Left lobe of liver (tissue), 2 donors: ENCODE results near the gene PDIA5. TPM values are rescaled to one million over a fixed set of nuclear protein-coding genes. Genes with fewer than 3 reads are reported as not detected.
A peak's percentile ranks its signal among the peaks of the same experiment; 100 is the strongest.
"Not testable (repeated sequence)": the region's sequence is repeated elsewhere in the genome, so short reads cannot be mapped to it uniquely, and the experiment has no call there.

Experiments
- ATAC-seq: fragments of 200-7000 bp; cut with Tn5 transposase; one replicate; pipeline ENCODE4 v1.9.1; 2020; ENCODE audit warnings: mild to moderate bottlenecking, moderate library complexity
- DNase-seq: peaks from one replicate; pipeline ENCODE4 v3.0.0-alpha.2; 2020; ENCODE audit warnings: low spot score
- total RNA-seq: library from RNA; stranded (reverse); gene quantifications from one replicate; pipeline ENCODE4 v1.2.1, GENCODE V29; 2021
- donor health status: DM: no; HTN: no; CAD: no; lungs with moderate emphysema.
- donor health status: DM: no; HTN: yes; CAD: no.

Gene PDIA5
- total RNA-seq, 1 donor from 2014 or later = 55.0 TPM

- no peak for ATAC-seq
- no peak for DNase-seq
These were observed 73.7 kb downstream of the PDIA5 start for GRCh38 chr3:123140550-123140949.

DNA sequence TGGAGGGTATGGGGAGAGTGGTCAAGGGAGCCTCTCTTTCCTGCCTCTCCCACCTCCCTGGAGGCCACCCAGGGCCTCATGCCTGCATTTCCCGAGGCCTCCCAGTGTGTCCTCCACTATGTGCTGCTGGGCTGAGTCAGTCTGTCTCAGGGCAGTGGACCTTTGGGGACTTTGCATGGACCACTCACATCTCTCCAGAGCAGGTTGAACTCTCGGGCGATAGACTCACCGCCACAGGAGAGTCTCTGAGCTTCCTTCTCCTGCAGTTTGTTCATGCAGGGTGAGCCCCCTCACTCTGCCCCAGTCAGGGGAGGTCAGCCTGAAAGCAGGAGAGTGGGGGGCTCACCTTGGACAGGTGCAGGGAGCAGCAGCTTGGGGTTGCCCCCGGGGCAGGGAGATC, 74.5 kb downstream of the PDIA5 start:
- ATAC-seq = no peak
- DNase-seq = no peak

- peak; percentile 86 for ATAC-seq
- peak; percentile 64 for DNase-seq
These were observed 77.0 kb downstream of the PDIA5 start for GRCh38 chr3:123143669-123144411.

DNA sequence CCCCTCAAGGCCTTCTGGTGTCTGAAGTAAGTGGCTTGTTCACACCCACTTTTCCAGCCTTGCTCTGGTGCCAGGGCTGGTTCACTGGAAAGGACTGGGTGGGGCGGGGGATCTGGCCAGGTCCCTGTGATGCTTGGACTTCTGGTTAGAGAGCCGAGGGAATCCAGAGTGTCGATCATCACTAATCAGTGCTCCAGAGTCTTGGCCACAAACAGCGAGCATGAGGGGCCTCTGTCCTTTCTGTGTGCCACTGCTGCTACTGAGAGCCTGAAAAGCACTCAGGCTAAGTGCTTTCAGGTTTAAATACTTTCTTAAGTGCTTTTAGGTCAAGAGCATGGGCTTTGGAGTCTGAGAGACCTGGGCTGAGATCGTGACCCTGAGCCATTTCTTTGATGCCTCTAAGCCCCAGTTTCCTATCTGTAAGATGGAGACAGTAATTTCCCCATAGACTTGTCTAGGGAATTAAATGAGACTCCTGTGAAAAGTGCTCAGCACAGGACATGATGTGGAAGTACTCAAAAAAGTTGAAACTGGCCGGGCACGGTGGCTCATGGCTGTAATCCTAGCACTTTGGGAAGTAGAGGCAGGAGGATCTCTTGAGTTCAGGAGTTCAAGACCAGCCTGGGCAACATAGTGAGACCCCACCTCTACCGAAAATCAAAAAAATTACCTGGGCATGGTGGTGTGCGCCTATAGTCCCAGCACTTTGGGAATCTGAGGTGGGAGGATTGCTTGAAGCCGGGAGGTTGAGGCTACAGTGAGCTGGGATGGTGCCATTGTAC, 81.1 kb downstream of the PDIA5 start:
- ATAC-seq (no peak), DNase-seq (no peak)

DNA sequence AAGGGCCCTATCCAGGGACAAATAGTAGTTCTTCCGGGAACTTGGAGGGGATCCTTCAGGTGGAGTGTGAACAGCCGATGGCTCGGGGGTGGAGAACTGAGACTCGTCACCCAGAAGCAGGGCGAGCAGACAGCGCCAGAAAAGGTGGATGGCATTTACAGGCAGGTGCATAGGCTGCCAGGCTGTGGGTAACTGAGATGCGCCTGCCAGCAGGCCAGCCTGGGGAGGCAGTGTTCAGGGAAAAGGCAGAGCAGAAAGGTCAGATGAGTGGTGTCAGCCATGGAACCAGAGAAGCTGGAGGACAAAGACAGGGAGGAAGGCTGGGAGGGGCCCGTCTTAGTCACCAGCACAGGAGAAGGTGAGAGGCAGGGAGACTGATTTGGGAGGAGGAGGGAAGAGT, 81.9 kb downstream of the PDIA5 start:
- peak; percentile 33 for DNase-seq
- no peak for ATAC-seq

DNA sequence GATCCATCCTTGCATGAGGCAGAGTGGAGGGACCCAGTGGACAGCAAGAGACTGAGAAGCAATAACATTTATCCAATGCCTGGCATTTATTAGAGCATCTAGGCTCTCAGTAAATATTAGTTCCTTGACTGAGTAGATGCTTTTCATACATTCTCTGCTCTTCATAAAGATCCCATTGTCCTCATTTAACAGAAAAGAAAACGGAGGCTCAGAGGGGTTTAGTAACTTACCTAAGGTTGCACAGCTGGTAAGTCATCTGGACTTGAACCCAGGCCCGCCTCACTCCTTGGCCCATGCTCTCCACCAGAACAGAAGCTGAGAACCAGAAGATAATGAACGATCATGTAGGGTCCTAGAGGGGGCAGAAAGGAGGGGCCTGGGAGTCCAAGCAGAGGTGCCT, 82.7 kb downstream of the PDIA5 start:
- peak; percentile 23 for DNase-seq
- ATAC-seq = no peak

GRCh38 chr3:123150449-123151215, 83.8 kb downstream of the PDIA5 start:
- ATAC-seq = no peak
- peak; percentile 35 for DNase-seq

GRCh38 chr3:123151251-123151705, 84.5 kb downstream of the PDIA5 start:
- ATAC-seq (no peak), DNase-seq (peak; percentile 37)

GRCh38 chr3:123151853-123152420, 85.1 kb downstream of the PDIA5 start:
- ATAC-seq = not testable (repeated sequence)
- peak; percentile 12 for DNase-seq

GRCh38 chr3:123152687-123153086, 85.9 kb downstream of the PDIA5 start:
- ATAC-seq = no peak
- DNase-seq = peak; percentile 30

DNA sequence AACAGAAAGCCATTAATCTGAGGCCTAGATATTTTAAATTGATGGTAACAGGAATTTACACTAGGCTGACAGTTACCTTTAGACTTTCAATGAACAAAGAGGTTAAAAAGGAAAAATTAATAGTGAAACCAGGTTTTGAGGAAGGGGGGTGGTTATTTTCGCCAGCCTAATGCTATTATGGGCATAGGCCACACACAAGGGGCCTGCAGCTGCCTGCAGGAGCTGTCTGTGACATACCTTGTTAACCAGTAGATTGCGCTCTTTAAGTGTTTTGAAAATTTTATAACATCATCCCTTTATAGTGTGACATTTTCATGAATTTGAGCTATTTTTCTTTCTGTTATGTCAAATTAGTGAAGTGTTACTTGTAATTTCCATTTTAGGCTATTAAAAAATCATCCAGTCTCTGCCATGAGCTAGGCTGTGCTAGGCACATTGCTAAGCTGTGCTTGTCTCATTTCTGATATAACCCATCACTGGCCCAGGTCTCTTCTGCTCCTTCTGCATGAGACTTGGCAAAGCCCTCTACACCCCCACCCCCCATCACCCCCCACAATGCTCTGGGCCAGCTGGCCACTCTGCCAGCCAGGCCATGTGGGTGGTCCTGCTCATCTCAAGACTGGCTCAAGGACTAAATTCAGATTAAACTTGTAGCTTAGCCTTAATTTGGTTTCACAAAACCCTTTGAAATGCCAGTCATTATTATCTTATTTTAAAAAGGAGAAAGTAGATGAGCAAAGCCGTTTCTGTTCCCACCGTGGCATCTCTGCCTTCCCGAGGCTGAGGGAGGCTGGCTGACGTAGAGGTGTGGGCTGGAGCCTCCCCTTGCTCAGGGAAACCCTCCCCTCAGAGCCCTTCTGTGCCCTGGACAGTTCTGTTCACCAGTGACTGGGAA, 86.5 kb downstream of the PDIA5 start:
- DNase-seq (peak; percentile 27), ATAC-seq (no peak)

GRCh38 chr3:123154020-123154985, 87.5 kb downstream of the PDIA5 start:
- DNase-seq (peak; percentile 37), ATAC-seq (no peak)

- DNase-seq (peak; percentile 78), ATAC-seq (peak; percentile 54)
These were observed 88.7 kb downstream of the PDIA5 start for GRCh38 chr3:123155471-123156011.

DNA sequence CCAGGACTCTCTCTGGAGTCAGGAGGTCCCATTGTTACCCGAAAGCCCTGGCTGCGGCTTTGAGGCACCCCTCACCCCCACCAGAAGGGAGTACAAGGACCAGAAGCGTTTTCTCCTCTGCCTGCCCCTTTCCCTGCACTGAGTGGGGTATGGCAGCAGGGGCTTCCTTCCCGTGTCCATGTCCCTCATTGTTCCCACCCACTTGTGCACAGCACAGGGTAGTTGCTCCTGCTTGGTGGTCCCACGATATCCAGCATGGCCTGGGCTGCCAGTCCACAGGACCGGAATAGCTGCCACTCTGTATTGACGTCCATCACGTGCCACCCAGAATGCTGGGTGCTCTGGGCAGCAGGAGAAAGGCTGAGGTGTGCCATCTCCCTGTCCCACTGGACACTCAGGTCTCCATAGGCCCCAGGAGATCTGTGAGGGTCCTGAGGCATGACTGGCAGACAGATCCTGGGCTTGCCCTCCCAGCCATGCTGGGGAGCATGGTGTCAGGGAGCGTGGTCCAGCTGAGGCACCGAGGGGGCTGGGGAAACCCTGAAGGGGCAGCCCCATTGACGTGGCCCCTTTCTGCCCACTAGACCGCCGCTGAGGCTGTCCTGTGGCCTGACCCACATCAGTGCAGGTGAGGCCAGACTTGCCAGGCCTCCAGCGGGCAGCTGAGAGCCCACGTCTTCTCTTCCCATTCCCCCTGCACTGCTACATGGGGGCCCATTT, 89.6 kb downstream of the PDIA5 start:
- ATAC-seq = peak; percentile 29
- DNase-seq = no peak

- DNase-seq (peak; percentile 60), ATAC-seq (peak; percentile 60)
These were observed 90.4 kb downstream of the PDIA5 start for GRCh38 chr3:123157209-123157597.

DNA sequence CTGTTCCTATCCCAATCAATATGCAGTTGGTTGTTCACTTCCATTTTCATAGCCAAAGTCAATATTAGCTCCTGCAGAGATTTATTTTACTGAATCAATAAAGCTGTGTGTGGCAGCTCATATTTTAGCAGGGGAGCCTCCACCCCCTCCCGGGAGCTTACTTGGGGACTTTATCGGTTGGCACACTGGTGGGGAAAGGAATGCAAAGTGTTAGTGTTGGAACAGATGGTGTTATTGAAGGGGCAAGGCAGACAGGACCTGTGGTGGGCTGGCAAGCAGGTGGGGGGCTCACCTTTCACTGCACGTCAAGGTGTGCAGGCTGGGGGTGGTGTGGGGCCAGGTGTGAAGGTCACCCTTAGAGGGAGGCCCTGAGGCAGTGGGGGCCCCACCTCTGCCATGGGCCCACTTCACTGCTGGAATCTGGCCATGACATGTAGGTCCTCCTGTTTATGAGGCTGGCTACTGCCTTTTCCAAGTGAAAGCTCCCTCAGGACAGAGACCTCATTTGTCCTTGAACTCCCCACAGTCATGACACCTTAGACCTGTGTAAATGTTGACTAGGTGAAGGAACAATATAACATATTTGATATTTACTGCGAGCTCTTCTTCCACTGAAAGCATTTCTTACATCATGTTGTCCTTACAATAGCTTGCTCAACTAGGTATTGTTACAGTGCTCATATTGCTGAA, 90.9 kb downstream of the PDIA5 start:
- peak; percentile 72 for ATAC-seq
- DNase-seq = peak; percentile 74

GRCh38 chr3:123158330-123158729, 91.5 kb downstream of the PDIA5 start:
- DNase-seq (no peak), ATAC-seq (no peak)
